Measurements from ENCODE around the gene STARD10.

The STARD10 gene

GRCh38 chr11:72744474-72744873, 49.4 kb downstream of the STARD10 start:
- DNase-seq (ENCODE audit: low read depth): no peak

- DNase-seq (ENCODE audit: low read depth): no peak
Observed at GRCh38 chr11:72743321-72744221, 50.3 kb downstream of the STARD10 start.

GRCh38 chr11:72742513-72743320, 51.1 kb downstream of the STARD10 start:
- no peak for DNase-seq (ENCODE audit: low read depth)

GRCh38 chr11:72741849-72742512, 51.9 kb downstream of the STARD10 start:
- no peak for DNase-seq (ENCODE audit: low read depth)

GRCh38 chr11:72741429-72741833, 52.4 kb downstream of the STARD10 start:
- no peak for DNase-seq (ENCODE audit: low read depth)

- no peak for DNase-seq (ENCODE audit: low read depth)
Observed at GRCh38 chr11:72740562-72741428, 53.1 kb downstream of the STARD10 start.

GRCh38 chr11:72740060-72740424, 53.8 kb downstream of the STARD10 start:
- no peak for DNase-seq (ENCODE audit: low read depth)

GRCh38 chr11:72739240-72740059, 54.4 kb downstream of the STARD10 start:
- DNase-seq (ENCODE audit: low read depth): no peak

GRCh38 chr11:72738199-72739141, 55.4 kb downstream of the STARD10 start:
- no peak for DNase-seq (ENCODE audit: low read depth)

GRCh38 chr11:72737336-72737735, 56.5 kb downstream of the STARD10 start:
- DNase-seq (ENCODE audit: low read depth): no peak

GRCh38 chr11:72736452-72737069, 57.3 kb downstream of the STARD10 start:
- DNase-seq (ENCODE audit: low read depth): peak; percentile 63

- no peak for DNase-seq (ENCODE audit: low read depth)
Observed at GRCh38 chr11:72735495-72736027, 58.3 kb downstream of the STARD10 start.

GRCh38 chr11:72732329-72732728, 61.5 kb downstream of the STARD10 start:
- DNase-seq (ENCODE audit: low read depth): no peak

- no peak for DNase-seq (ENCODE audit: low read depth)
Observed at GRCh38 chr11:72730737-72731136, 63.1 kb downstream of the STARD10 start.

GRCh38 chr11:72730243-72730642, 63.6 kb downstream of the STARD10 start:
- DNase-seq (ENCODE audit: low read depth): no peak

GRCh38 chr11:72727521-72727920, 66.3 kb downstream of the STARD10 start:
- no peak for DNase-seq (ENCODE audit: low read depth)

GRCh38 chr11:72726266-72727220, 67.3 kb downstream of the STARD10 start:
- DNase-seq (ENCODE audit: low read depth): no peak

- DNase-seq (ENCODE audit: low read depth): no peak
Observed at GRCh38 chr11:72725724-72726028, 68.2 kb downstream of the STARD10 start.

Measured in activated gamma-delta T cell treated with anti-CD3 and anti-CD28 coated beads, Interleukin-2, amount 50 U/mL, for 16 hours (primary cell).